Measurements from ENCODE around the gene CCDC68.
"Not testable (repeated sequence)": the region's sequence is repeated elsewhere in the genome, so short reads cannot be mapped to it uniquely, and the experiment has no call there.

CCDC68 gene

DNA sequence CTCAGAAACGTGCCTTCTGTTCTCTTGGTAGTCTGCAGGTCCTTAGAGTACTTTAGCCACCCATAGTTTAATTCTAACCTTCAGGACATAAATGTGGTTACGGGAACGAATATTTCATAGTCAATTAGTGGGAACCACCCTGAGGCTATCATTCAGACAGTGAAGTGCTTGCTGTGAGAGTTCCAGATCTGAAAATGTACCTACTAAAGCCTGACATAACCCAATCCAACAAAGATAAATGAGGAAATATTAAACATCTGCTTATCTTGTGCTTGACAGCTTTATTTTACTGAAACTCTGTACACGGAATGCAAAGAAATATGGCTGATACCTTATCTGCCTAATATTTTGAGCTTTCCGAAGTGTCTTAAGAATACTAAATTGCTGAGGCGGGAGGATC is 88.0 kb downstream of the CCDC68 start:
- DNase-seq, result peak; percentile 93

DNA sequence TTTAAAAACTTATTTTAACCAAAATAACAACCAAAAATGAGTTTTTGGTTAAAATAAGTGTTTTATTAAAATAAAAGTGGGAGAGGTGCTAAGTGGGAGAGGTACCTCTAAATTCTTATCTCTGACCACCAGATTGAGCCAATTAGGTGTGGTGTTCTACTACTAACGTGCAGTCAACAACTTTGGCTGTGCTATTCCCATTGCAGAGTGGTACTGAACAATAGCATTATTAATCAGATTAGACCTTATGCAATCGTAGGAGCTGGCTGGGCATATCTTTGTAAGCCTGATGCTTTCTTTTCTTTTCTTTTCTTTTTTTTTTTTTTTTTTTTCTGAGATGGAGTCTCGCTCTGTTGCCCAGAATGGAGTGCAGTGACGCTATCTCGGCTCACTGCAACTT is 92.1 kb downstream of the CCDC68 start:
- peak; percentile 89 for DNase-seq

GRCh38 chr18:54860941-54861340 is 98.3 kb downstream of the CCDC68 start:
- peak; percentile 72 for DNase-seq

DNA sequence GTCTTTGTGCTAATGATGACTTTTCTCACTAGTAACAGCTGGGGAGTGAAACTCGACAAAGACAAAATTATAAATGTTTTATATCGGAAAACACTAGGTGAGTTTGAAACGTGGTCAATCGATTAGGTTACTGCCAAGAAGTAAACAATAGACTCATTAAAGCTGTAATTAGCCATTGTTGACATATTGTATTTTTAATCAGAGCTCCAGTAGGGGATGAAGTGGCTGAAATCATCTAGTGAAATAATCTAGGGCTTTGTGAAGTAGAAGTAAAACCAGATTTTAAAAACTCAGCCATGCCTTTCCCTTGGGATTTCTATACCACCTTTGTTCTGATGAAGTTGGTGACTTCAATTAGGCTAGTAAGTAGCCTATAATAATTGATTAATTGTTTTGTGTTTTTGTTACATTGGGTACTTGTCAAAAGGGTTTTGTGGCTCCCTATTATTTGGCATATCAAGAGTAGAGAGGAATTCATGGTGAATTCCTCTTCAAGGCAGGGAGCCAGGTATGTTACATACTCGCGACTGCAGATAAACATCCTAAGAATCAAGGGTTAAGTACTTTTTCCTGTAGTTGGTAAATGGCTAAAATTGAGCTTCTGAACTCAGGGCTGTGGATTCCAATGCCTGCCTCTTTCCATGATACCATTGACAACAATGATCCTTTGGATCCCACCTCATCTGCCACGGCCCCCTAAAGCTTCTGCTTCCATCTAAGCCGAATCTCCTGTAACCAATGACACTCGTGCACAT is 99.4 kb downstream of the CCDC68 start:
- DNase-seq, result no peak

DNA sequence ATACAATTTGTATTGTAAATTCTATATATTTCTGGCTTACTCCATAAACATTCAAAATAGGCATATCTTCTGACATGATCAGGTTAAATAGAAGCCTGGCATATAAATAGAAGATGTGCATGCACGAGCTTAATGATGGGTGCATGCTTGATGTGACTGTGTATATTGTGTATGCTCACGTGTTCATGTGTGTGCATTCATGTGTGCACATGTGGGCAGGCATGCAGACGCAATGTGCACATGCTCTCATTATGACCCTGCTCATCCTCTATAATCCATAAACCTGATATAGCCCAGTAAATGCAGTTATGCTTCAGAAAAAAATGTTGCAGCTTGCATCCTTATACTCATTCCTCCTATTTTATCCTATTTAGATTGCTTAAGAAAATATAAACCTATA is 101.8 kb downstream of the CCDC68 start:
- DNase-seq, result no peak

GRCh38 chr18:54856105-54856646 is 103.1 kb downstream of the CCDC68 start:
- no peak for DNase-seq

DNA sequence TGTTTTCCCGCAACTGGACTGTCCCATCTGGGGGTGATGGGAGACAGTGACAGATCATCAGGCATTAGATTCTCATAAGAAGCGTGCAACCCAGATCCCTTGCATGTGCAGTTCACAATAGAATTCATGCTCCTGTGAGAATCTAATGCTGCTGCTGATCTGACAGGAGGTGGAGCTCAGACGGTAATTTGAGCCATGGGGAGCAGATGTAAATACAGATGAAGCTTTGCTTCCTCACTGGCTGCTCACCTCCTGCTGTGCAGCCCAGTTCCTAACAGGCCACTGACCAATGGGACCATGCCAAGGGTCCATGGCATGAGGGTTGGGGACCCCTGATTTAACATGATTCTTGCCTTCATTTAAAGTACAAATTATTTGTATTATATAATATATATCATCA is 104.2 kb downstream of the CCDC68 start:
- DNase-seq, result not testable (repeated sequence)

- peak; percentile 72 for DNase-seq
Observed at GRCh38 chr18:54852780-54853675, 106.2 kb downstream of the CCDC68 start.
